SIG-M5 treated with dmso at 0.1 percent for 504 hours (cell line): ENCODE results near the gene SYNGAP1.
"Not testable (repeated sequence)": the region's sequence is repeated elsewhere in the genome, so short reads cannot be mapped to it uniquely, and the experiment has no call there.

ENCODE experiments used
- DNase-seq: peaks from one replicate; lab custom pipeline; 2025; ENCODE audit not compliant: unreplicated experiment; lab: John Stamatoyannopoulos, UW

Gene SYNGAP1

DNA sequence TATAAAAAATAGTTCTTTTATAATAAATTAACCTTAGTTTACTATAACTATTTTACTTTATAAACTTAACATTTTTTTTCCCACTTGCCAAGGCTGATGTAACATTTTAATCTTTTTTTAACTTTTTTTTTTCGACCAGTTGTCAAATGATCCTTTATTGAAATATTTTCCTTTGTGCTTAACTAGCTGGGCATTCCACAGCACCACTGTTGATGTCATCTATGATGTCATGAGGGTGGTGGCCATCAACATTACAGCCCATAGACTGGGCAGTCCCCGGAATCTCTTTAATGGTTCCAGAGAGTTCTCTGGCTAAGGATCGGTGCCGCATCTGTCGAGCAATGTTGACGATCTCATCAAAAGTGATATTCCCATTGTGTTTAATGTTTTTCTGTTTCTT lies 20.0 kb upstream of the SYNGAP1 start:
- not testable (repeated sequence) for DNase-seq

GRCh38 chr6:33404884-33405283 lies 15.0 kb upstream of the SYNGAP1 start:
- DNase-seq, result no peak

DNA sequence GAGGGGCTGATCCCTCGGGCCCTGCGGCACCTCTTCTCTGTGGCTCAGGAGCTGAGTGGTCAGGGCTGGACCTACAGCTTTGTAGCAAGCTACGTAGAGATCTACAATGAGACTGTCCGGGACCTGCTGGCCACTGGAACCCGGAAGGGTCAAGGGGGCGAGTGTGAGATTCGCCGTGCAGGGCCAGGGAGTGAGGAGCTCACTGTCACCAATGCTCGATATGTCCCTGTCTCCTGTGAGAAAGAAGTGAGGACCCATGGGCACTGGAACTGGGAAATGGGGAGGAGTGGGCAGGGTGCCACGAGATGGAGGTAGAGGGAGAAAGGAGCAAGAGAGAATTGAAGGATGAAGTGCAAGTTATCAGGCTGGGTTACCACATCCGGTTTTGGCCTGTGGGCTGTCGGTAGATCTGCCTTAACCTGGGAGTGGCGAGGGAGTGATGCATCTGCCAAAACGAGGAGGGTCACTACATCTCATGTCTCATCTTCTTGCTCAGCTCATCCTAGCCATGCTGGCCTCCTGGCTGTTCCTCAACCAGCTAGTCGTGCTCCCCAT lies 14.4 kb upstream of the SYNGAP1 start:
- no peak for DNase-seq

DNA sequence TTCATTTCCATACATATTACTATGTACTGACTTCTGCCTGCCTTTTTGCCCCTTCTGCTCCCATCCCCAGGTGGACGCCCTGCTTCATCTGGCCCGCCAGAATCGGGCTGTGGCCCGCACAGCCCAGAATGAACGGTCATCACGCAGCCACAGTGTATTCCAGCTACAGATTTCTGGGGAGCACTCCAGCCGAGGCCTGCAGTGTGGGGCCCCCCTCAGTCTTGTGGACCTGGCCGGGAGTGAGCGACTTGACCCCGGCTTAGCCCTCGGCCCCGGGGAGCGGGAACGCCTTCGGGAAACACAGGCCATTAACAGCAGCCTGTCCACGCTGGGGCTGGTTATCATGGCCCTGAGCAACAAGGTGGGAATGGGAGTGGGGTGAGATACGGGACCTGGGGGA lies 13.7 kb upstream of the SYNGAP1 start:
- no peak for DNase-seq

- DNase-seq, result peak; percentile 27
Measured at GRCh38 chr6:33407132-33407718, 12.6 kb upstream of the SYNGAP1 start.

DNA sequence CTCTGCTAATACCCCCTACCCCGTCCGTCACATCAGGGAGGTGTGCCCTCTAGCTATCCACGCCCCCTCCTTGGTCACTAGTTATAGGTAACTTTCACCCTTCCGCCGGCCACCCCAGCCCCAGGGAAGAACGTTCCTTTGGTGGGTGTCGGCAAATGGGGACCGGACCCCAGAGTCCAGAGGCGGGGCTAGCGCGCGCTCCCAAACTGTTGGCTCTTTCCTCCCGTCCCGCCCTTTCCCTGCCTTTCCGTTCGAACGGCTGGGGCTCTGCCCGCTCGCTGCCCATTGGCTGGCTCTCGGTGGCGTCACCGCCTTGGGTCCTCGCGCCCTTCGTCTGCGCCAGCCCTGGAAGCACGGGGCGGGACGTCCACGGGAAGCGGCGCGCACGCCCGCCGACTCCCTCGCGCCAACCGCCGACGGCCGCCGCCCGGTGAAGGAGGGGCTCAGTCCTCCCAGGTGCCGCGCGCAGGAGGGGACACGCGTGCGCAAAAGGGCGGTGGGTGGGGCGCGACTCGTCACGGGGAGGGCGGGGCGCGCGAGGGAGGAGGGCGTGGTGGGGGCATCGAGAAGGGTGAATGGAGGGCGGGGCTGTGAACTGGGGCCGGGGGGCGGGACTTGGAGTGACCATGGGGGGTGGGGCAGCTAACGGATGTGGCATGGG lies 9.7 kb upstream of the SYNGAP1 start:
- DNase-seq, result peak; percentile 90

- peak; percentile 71 for DNase-seq
Measured at GRCh38 chr6:33410711-33411631, 8.9 kb upstream of the SYNGAP1 start, which contains the start of gene PHF1. Gene PHF1, plus strand, starts transcription at chr6:33411014. Its CDS starts 1,250 bp downstream, at chr6:33412264.

DNA sequence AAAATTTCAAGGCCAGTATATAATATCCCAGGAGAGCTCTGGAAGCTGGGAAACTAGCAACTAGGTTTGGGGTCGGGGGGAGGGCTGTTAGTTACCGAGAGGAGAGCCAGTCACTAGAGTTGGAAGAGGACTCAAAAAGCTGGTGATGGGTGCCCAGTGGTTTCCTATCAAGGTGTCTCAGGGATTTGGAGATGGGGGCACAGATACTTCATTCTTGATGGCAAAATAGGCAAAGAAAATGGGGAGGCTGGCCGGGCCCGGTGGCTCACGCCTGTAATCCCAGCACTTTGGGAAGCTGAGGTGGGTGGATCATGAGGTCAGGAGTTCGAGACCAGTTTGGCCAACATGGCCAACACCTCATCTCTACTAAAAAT lies 8.2 kb upstream of the SYNGAP1 start:
- DNase-seq, result no peak

- DNase-seq, result no peak
Measured at GRCh38 chr6:33412140-33413009, 7.5 kb upstream of the SYNGAP1 start.

GRCh38 chr6:33413241-33414120 lies 6.4 kb upstream of the SYNGAP1 start:
- DNase-seq, result no peak

- DNase-seq, result no peak
Measured at GRCh38 chr6:33414592-33415271, 5.1 kb upstream of the SYNGAP1 start.

GRCh38 chr6:33415831-33416230 lies 4.0 kb upstream of the SYNGAP1 start:
- DNase-seq, result no peak

- DNase-seq, result no peak
Measured at GRCh38 chr6:33416386-33417127, 3.3 kb upstream of the SYNGAP1 start.

- DNase-seq, result no peak
Measured at GRCh38 chr6:33417128-33417902, 2.5 kb upstream of the SYNGAP1 start.

DNA sequence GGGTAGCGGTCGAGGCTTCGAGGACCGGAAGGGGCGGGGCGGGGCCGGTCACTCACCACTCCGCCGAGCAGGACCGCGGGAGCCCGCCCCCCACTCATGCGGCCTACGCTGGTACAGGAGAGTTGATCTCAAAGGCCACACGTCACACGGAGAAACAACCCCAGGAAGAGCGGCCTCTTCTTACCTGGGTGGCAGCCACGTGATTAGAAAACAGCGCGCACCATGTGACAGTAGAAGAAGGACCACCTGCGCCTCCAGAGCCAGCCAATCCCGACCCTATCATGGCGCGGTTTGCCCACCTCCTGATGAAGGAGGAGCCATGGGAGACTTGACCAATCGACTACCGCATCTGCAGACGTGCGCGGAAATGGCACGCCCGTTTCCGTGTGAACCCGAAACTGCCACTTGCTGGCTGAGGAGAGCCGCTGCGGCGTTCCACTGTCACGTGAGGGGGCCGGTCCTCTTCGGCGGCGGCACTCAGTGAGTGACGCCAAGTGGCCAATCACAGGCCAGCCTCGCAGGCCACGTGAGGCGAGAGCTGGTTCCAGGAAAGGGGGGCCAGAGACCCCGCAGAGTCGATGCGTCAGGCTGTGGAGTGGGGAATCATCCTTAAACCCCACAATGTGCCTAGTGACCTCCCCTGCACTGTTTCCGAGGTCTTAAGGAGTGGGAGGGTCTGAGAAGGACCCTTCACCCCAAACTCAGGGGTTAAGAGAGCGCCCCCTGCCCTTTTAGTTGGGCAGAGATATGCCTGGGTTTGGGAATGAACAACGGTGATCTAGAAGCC lies 1.8 kb upstream of the SYNGAP1 start, which contains the start of gene CUTA:
TSS of gene CUTA (minus strand) at position 205 of the 787 bp plus-strand sequence. CDS start at position 98, 107 bp downstream.
- DNase-seq, result peak; percentile 98

DNA sequence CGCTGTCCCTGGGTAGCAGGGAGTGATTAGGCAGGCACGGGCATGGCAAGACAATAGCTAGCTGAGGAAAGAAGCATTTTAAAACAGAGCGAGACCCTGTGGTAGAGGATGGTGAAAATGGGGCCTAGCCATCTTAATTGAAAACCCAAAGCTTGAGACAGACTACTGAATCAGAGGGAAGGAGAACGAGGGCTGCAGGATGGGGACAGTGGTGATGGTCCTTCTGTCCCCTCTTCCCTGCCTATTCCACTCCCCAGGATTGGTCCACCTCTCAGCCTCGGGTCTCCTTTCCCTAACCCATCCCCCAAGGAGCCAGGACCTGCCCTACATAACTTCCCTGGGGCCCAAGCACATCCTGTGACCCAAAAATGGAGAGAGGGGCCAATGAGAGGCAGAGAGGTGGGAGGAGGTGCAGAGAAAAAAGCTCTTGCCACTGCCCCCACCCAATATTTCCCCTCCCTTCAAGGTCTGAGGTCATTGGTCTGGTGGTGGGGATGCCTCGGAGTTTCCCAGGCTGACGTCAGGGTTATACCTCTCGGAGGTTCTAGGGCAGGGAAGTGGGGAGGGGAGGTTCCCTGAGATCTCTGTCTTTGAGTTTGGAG lies 1.1 kb upstream of the SYNGAP1 start:
- DNase-seq, result no peak
